ENCODE measurements around the gene PPP1R27.

The PPP1R27 gene

DNA sequence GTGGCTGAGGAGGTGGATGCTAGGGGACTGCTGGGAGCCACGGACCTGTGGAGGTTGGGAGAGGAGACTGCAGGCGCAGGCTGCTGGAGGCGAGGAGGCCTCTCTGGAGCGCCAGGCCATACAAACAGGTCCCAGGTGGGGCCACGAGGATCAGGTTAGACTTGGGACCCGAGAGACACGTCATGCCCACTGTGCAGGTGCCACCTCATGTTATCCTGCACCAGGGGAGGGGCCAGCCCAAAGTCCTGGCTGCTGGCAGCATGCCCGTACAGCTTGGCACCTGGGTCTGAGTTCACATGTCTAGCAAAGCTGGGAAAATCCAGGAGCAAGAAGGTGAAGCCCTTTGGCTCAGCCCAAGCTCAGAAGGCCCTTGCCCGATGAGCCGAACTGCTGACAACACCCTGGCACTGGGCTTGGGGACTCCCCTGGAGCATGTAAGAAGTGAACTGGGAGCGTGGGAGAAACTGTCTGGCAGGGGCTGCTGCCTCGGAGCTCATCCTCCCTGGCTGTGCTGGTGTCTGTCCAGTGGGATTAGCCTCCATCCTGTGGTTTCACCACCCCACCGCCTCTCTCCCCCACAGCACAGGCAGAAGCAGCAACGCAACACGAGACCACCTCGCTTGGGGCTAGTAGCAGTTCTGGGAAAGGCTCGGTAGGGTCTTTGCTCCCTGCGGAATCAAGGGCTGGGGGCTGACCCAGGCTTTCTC lies 31.0 kb upstream of the PPP1R27 start:
- peak overlapping the region; percentile 100 for H3K27ac ChIP-seq
- TF ChIP-seq, protein P1, sequence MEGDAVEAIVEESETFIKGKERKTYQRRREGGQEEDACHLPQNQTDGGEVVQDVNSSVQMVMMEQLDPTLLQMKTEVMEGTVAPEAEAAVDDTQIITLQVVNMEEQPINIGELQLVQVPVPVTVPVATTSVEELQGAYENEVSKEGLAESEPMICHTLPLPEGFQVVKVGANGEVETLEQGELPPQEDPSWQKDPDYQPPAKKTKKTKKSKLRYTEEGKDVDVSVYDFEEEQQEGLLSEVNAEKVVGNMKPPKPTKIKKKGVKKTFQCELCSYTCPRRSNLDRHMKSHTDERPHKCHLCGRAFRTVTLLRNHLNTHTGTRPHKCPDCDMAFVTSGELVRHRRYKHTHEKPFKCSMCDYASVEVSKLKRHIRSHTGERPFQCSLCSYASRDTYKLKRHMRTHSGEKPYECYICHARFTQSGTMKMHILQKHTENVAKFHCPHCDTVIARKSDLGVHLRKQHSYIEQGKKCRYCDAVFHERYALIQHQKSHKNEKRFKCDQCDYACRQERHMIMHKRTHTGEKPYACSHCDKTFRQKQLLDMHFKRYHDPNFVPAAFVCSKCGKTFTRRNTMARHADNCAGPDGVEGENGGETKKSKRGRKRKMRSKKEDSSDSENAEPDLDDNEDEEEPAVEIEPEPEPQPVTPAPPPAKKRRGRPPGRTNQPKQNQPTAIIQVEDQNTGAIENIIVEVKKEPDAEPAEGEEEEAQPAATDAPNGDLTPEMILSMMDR (conservative IDR thresholded peaks at IDR 0.05) = no peak

DNA sequence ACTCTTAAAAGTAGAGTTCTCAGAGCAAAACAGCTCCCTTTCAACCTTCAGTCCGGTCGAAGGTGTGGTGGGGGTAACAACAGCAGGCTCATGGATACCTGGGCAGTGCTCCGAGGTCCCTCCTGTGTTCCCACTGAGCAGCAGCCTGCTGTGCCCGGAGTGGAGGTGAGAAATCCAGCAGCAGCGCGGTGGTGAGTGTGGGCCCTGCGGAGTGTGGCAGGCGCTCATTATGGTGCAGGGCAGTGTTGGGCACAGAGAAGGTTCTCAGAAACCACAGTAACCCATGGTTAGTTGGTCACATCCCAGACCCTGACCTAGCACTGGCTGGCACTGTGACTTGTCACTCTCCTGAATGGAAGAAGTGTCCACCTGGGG lies 30.5 kb upstream of the PPP1R27 start:
- peak overlapping the region; percentile 100 for H3K27ac ChIP-seq
- TF ChIP-seq, protein P1 (conservative IDR thresholded peaks at IDR 0.05) = no peak

DNA sequence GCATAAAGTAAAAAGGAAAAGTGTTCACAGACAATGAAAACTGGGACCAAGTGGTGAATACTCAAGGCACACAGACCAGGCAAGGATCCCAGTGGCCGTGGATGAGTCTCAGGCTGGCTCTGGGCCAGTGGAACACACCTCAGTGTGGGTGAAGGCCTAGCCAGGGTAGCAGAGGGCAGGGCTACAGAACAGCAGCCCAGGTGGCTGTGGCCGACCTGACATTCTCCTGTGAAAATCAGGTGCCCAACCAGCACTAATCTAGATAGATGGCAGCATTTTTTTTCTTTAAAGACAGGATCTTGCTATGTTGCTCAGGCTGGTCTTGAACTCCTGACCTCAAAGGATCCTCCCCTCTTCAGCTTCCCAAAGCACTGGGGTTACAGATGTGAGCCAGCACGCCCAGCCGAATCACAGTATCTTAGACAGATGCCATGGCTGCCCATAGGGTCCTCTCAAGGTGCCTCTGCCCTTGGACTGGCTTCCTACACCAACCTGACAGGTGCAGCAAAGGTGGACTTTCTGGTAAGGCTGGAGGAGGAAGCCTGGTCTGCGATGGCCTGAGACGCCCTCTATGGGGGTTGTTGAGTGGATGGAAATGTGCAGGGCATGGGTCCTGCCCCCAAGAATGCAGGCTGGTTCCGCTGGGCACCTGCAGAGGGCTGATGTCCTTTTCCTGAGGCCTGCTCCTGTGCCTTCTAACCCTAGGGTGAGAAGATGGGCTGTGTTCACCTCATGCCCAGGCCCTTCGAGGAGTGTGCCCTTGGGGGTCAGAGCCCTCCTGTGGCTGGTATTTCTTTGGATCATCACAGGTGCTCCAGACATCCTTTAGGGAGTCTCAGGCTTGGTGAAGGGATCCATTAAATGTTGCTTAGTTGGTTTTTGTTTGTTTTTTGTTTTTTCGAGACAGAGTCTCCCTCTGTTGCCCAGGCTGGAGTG lies 29.3 kb upstream of the PPP1R27 start:
- TF ChIP-seq, protein P1 (conservative IDR thresholded peaks at IDR 0.05) = no peak
- H3K27ac ChIP-seq = peak overlapping the region; percentile 100

DNA sequence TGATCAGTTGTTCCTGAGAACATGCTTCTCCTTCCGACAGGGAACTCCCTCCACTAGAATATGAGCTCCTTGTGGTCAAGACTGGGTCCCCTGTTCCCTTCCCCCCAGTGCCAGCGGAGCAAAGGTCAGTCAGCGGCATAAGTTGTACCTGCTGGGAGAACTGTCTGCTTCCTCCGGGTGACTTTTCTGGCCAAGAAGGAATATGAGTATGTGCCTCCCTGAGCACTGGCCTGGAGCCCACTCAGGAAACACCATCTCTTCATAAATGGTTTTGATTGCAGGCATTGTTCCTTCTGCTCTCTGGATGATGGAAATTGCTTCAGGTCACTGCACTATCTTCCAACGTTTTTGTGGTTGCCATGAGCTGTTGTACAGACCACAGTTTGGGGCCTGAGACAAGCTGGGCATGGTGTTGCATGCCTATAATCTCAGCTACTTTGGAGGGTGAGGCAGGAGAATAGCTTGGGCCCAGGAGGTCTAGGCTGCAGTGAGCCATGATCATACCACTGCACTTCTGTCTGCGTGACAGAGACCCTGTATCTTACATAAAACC lies 28.3 kb upstream of the PPP1R27 start:
- peak overlapping the region; percentile 100 for H3K27ac ChIP-seq
- TF ChIP-seq, protein P1 (conservative IDR thresholded peaks at IDR 0.05) = no peak

DNA sequence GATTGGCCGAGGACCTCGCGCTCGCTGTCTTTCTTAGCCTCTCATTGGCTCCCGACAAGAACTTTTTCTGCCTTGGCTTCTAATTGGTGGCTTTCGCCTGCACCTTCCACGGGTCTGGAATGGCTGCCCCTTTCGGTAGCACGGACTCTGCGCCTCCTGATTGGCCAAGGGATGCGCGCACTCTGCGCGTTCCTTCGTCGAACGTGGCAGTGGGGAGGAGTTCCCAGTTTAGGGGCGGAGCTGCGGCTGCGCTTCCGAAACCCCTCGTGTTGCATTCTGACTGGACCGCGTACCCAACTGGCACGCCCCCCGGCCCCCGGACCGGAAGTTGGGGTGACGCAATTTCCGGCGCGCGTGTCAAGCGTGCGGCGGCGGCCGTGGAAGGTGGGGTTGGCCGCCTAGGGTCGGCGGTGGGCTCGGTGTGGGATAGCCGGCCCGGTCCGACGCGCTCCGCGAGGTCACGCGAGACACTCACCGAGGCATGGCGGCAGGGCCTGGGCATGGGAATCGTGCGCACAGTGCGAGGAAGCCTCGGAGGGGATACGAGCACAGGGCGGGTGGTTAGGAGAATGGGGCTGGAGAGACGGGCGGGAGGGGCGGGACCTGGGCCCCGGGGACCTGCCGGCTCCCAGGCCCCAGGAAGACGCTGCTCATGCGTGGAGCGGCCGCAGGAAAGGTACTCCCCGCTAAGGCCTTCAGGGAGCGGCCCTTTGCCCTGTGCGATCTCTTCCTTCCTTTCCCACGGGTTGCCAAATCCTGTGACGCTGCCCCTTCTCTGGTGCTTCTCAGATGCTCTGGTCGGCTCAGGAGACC lies 26.1 kb upstream of the PPP1R27 start:
- TF ChIP-seq, protein P1 (conservative IDR thresholded peaks at IDR 0.05) = no peak

DNA sequence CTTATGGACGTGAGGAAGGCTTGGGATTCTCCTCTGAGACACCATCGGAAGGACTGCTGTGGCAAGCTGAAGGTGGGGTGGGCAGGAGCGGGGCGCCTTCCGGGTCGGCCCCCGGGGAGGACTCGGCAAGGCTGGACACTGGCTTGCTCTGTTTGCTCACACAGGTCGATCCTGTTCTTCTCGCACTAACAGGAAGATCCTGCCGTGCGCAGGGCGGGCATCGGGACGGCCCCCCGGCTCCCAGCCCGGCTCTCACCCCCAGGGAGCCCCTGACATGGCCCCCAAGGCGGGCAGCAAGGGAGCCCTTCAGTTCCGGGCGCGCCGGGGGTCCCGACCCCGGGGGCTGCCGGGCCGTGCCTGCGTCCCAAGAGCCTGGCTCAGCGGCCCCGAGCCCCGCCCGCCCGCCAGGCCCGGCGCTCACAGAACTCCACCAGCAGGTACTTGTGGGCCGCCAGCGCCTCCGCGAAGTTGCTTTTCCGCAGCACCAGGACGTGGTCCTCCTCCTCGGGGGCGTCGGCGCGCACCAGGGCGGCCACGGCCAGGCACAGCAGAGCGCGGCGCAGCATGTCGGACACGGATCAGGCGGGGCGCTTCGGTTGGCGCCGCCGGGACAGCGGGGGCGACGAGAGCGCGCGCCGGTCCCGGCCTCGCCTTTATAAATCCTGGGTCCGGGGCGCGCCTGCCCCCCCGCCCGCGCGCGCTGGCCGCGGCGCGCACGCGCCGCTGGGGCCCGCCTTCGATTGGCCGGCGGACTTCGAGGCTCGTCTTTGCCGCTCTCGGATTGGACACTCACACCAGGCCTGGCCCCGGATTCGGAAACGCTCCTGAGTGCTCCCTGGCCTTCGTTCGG lies 25.3 kb upstream of the PPP1R27 start, which contains the start of gene P4HB:
TSS of gene P4HB (minus strand) at position 630 of the 850 bp plus-strand sequence. CDS start at position 566, 64 bp downstream.
- H3K27ac ChIP-seq = peak within 1 kb of the TSS; percentile 100
- TF ChIP-seq, protein P1 (conservative IDR thresholded peaks at IDR 0.05) = no peak

More for the DNA sequence above, 26.1 kb upstream of the PPP1R27 start:
- peak overlapping the region; percentile 100 for H3K27ac ChIP-seq

All from VCaP (cell line).